A549 (cell line): ENCODE data around the gene ATP8B4. TPM values are rescaled to one million over a fixed set of nuclear protein-coding genes. Genes with fewer than 3 reads are reported as not detected.

Experiments
- ATAC-seq, 2 experiments: fragments of 200-7000 bp in 1 of 2; fragments of >200 bp in 1 of 2; cut with Nextera tagmentation in 1 of 2; cut with Tn5 transposase in 1 of 2; 3 replicates each; pipeline versions ENCODE4 v1.8.0 to v1.9.1; 2018 to 2020; ENCODE audit warnings: mild to moderate bottlenecking in 1 of 2, moderate library complexity in 1 of 2
- CTCF ChIA-PET: fragments of 300-600 bp; sonication (Branson Sonifier 250); formaldehyde crosslinking; extraction: SDS; loops from one replicate; lab custom pipeline; 2021; ENCODE audit warnings: antibody characterized with exemption, inconsistent platforms; lab: Yijun Ruan, JAX
- POLR2A ChIA-PET: fragments of 350-600 bp; formaldehyde crosslinking; extraction: SDS; loops from one replicate; lab custom pipeline; 2021; ENCODE audit warnings: antibody characterized with exemption, inconsistent platforms; lab: Yijun Ruan, JAX
- DNase-seq, 2 experiments: peaks; one replicate each; pipeline versions ENCODE4 v3.0.0 to v3.0.0-alpha.2; 2011 to 2016; ENCODE audit warnings: low read depth in 1 of 2, low spot score in 1 of 2
- FAIRE-seq: peaks from 2 replicates; lab custom pipeline; 2011; peaks lifted over from hg19 to GRCh38; lab: Jason Lieb, UNC
- H3K27ac ChIP-seq, 2 experiments: fragments of >200 bp; sonication (Bioruptor Twin); formaldehyde crosslinking; 3 replicates each; pipeline ENCODE4 v1.5.1; 2016 to 2017
- H3K4me1 ChIP-seq: fragments of >200 bp; sonication (Bioruptor Twin); formaldehyde crosslinking; 3 replicates; pipeline ENCODE4 v1.6.1; 2016
- H3K4me2 ChIP-seq: fragments of >200 bp; sonication (Bioruptor Twin); formaldehyde crosslinking; 3 replicates; pipeline ENCODE4 v1.6.1; 2016
- H3K4me3 ChIP-seq: fragments of >200 bp; sonication (Bioruptor Twin); formaldehyde crosslinking; 3 replicates; pipeline ENCODE4 v1.5.1; 2016
- H3K9me3 ChIP-seq: fragments of >200 bp; sonication (Bioruptor Twin); formaldehyde crosslinking; 3 replicates; pipeline ENCODE4 v1.6.1; 2016
- CBX8 ChIP-seq: fragments of 200-600 bp; sonication (generic); IDR thresholded peaks from 2 replicates; pipeline ENCODE4 v1.6.1; 2016
- CHD2 ChIP-seq: fragments of 150-350 bp; IDR thresholded peaks from 2 replicates; pipeline ENCODE4 v1.6.1; 2014; ENCODE audit warnings: low read length; ENCODE audit not compliant: partially characterized antibody
- ESRRA ChIP-seq: fragments of 150-350 bp; IDR thresholded peaks from 2 replicates; pipeline ENCODE4 v1.6.1; 2014; ENCODE audit warnings: mild to moderate bottlenecking, low read length, borderline replicate concordance
- GATA3 ChIP-seq: IDR thresholded peaks from 2 replicates; pipeline ENCODE4 v1.6.1; 2012; ENCODE audit warnings: borderline replicate concordance
- HMGXB4 ChIP-seq: fragments of 250-450 bp; sonication (Bioruptor Pico); IDR thresholded peaks from 2 replicates; pipeline ENCODE4 v1.5.0; 2021; ENCODE audit warnings: mild to moderate bottlenecking, moderate library complexity, borderline replicate concordance
- JUN ChIP-seq, 2 experiments: fragments of >200 bp; sonication (Bioruptor Twin); formaldehyde crosslinking; IDR thresholded peaks; 2 replicates in 1 of 2; 3 replicates in 1 of 2; pipeline ENCODE4 v1.6.1; 2016 to 2017
- KDM5A ChIP-seq: fragments of 200-600 bp; sonication (generic); IDR thresholded peaks from 2 replicates; pipeline ENCODE4 v1.6.1; 2016; ENCODE audit warnings: antibody characterized with exemption, mild to moderate bottlenecking
- MAZ ChIP-seq: fragments of 150-350 bp; IDR thresholded peaks from 2 replicates; pipeline ENCODE4 v1.6.1; 2014; ENCODE audit warnings: antibody characterized with exemption, low read depth, low read length, borderline replicate concordance
- NPAS2 ChIP-seq: fragments of 250-450 bp; sonication (Bioruptor Pico); IDR thresholded peaks from 2 replicates; pipeline ENCODE4 v1.8.0; 2022; ENCODE audit warnings: mild to moderate bottlenecking, moderate library complexity, borderline replicate concordance
- NR3C1 ChIP-seq: fragments of >200 bp; sonication (Bioruptor Twin); formaldehyde crosslinking; IDR thresholded peaks from 3 replicates; pipeline ENCODE4 v1.6.1; 2017
- RCOR1 ChIP-seq: fragments of 150-350 bp; IDR thresholded peaks from 2 replicates; pipeline ENCODE4 v1.6.1; 2014; ENCODE audit warnings: antibody characterized with exemption, low read length, low read depth
- RFX5 ChIP-seq: fragments of 450-650 bp; IDR thresholded peaks from 2 replicates; pipeline ENCODE4 v1.7.1; 2014; ENCODE audit warnings: antibody characterized with exemption, mild to moderate bottlenecking, moderate library complexity
- SMC3 ChIP-seq: fragments of >200 bp; sonication (Bioruptor Twin); formaldehyde crosslinking; IDR thresholded peaks from 3 replicates; pipeline ENCODE4 v1.6.1; 2018; ENCODE audit warnings: inconsistent platforms
- TFCP2L1 ChIP-seq: fragments of 250-450 bp; sonication (Bioruptor Pico); IDR thresholded peaks from 2 replicates; pipeline ENCODE4 v1.5.0; 2021; ENCODE audit warnings: mild to moderate bottlenecking
- USF2 ChIP-seq: fragments of 450-650 bp; IDR thresholded peaks from 2 replicates; pipeline ENCODE4 v1.6.1; 2014; ENCODE audit warnings: antibody characterized with exemption
- ZC3H11A ChIP-seq: fragments of 450-650 bp; IDR thresholded peaks from 2 replicates; pipeline ENCODE4 v1.6.1; 2014; ENCODE audit warnings: antibody characterized with exemption, mild to moderate bottlenecking
- ZFP36 ChIP-seq: fragments of 450-650 bp; IDR thresholded peaks from 2 replicates; pipeline ENCODE4 v1.6.1; 2014; ENCODE audit warnings: borderline replicate concordance; ENCODE audit not compliant: partially characterized antibody
- ZNF302 ChIP-seq: fragments of 250-450 bp; sonication (Bioruptor Pico); IDR thresholded peaks from 2 replicates; pipeline ENCODE4 v1.9.0; 2021; ENCODE audit warnings: inconsistent platforms, mild to moderate bottlenecking, moderate library complexity
- WGBS: methylation state at CpG from one replicate; pipeline ENCODE4 v1.1.6; 2017; ENCODE audit errors: missing lambda C conversion rate; 5-methylcytosine and 5-hydroxymethylcytosine counted together
- polyA plus RNA-seq, 4 experiments: library from polyadenylated mRNA; depleted of rRNA in 3 of 4; stranded (reverse); fragments of >200 nt; fragmentation: RNase III in 1 of 4; extraction: RNeasy Plus Mini Kit Qiagen cat#74134 plus additional on column Dnase treatment in 1 of 4; gene quantifications; 2 replicates in 3 of 4; 3 replicates in 1 of 4; pipeline ENCODE4 v1.2.3, GENCODE V29; 2011 to 2017
- TF ChIP-seq, protein P1 (sequence below): fragments of >200 bp; sonication (Bioruptor Twin); formaldehyde crosslinking; IDR thresholded peaks from 2 replicates; pipeline ENCODE4 v1.6.1; 2016
- TF ChIP-seq, protein P2 (sequence below): fragments of >200 bp; sonication (Bioruptor Twin); formaldehyde crosslinking; IDR thresholded peaks from 3 replicates; pipeline ENCODE4 v1.6.1; 2016

Gene ATP8B4
- polyA plus RNA-seq, 2 of the 4 experiments (the other 2 are of a cell fraction): 0.88 to 1.7 TPM

DNA sequence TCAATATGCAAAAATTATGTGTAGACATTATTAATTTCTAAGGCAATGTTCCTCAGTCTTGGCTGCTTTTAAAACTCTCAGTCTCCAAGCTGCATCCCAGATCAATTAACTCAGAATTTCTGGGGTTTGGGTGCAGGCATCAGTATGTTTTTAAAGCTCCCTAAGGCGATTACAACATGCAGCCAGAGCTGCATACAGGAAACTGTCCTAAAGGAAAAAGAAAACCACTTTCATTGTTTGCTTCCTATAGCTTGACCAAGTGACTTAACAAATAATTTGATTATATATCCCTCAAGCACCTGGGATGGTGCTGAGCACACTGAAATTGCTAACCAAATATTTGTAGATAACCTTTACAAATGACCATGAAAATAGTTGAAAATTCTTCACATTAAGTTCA is 303.5 kb downstream of the ATP8B4 start (continued):
- no peak for TF ChIP-seq RFX5

DNA sequence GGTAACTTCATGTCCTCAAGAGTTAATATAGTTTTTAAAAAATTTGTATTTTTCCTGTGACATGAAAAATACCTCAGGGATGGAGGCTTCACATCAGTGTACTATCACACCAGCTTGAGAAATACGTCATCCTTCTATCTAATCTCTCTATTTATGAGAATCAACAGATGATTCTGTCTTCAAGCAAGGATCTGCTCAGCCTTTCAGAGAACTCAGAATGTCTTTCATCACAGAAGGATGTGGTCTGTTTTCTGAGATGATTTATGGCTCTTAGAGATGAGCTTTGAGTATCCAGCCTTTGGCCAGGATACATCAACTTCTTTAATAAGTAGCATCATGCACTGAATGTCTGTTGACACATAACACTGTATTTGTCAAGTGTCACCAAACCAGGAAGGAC is 304.3 kb downstream of the ATP8B4 start:
- no peak for FAIRE-seq

DNA sequence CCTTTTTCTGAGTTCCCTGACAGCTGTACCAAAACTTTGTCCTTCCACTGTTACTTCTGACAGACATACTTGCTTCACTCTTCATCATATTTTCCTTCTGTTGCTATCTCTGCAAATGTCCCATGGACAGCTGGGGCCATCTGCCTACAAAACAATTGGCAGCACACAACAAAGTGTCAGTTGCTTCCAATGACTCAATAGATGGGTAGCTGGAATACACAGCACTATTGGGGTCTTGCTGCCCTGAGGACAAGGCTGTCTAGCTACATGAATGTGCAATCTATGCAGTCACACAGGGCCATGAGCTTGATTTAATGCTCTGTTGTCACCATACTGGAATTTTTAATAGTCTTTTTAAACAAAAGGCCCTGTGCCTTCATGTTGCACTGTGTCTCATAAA is 305.4 kb downstream of the ATP8B4 start:
- Histone ChIP-seq H3K27ac (no peak overlapping the region), H3K4me1 (peaks cover 18% of the 10 kb centered on the region), H3K9me3 (no peaks in the 10 kb centered on the region), H3K4me2 (no peak overlapping the region), H3K4me3 (no peak overlapping the region)
- ChIA-PET CTCF (no interaction called here), POLR2A (no interaction called here)
- TF ChIP-seq CHD2 (no peak), RCOR1 (no peak), SMC3 (no peak), TFCP2L1 (CRISPR knock-in tag) (no peak)
- ATAC-seq (no peak), DNase-seq (no peak), FAIRE-seq (no peak)

More for the DNA sequence above, 304.3 kb downstream of the ATP8B4 start:
- no peak overlapping the region for H3K27ac ChIP-seq
- ATAC-seq (no peak), DNase-seq (no peak)
- H3K4me2 ChIP-seq: no peak overlapping the region
- peaks cover 10% of the 10 kb centered on the region for H3K4me1 ChIP-seq
- peaks cover 9% of the 10 kb centered on the region; the same call in 2 of the 3 replicates for H3K9me3 ChIP-seq
- TF ChIP-seq, protein P1, sequence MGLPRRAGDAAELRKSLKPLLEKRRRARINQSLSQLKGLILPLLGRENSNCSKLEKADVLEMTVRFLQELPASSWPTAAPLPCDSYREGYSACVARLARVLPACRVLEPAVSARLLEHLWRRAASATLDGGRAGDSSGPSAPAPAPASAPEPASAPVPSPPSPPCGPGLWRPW: no peak
- no peak for TF ChIP-seq CBX8
- TF ChIP-seq, protein P2, sequence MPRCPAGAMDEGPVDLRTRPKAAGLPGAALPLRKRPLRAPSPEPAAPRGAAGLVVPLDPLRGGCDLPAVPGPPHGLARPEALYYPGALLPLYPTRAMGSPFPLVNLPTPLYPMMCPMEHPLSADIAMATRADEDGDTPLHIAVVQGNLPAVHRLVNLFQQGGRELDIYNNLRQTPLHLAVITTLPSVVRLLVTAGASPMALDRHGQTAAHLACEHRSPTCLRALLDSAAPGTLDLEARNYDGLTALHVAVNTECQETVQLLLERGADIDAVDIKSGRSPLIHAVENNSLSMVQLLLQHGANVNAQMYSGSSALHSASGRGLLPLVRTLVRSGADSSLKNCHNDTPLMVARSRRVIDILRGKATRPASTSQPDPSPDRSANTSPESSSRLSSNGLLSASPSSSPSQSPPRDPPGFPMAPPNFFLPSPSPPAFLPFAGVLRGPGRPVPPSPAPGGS: no peak
- no peak overlapping the region for H3K4me3 ChIP-seq
- POLR2A ChIA-PET: no interaction called here
- WGBS: 61% methylated on average over 1 of the region's 1 CpG
- CTCF ChIA-PET: no interaction called here

DNA sequence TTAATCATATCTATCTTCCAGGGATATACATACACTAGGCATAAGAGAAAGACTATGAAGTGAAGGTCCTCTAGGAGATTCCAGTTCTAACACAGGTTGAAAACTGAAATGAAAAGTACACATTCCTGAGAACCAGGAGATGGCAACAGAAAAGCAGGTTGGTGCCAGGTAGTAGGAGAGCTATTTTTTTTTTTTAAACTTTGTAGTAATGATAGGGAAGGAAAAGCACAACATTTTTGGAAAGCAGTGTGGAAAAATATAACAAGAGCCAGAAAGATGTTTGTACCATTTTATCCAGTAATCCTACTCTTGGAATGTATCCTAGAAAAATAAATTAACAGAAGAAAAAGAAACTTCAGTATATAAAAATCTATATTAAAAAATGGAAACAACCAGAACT is 308.3 kb downstream of the ATP8B4 start:
- CTCF ChIA-PET: interaction anchor here (1.2 kb wide), 1 partner anchor 22 kb away, joined by 4 read pairs; no protein-coding TSS in a partner anchor
- POLR2A ChIA-PET: no interaction called here
- Histone ChIP-seq H3K4me1 (peaks cover 18% of the 10 kb centered on the region), H3K4me2 (no peak overlapping the region), H3K9me3 (0 out of 3 replicates have a peak, but pooled peaks cover 2% of the 10 kb centered on the region), H3K27ac (peak overlapping the region; percentile 8 to 22; a peak in 2 of 6 replicates), H3K4me3 (no peak overlapping the region)
- FAIRE-seq (no peak), ATAC-seq (no peak), DNase-seq (no peak)
- no peak for TF ChIP-seq HMGXB4 (CRISPR knock-in tag)
- TF ChIP-seq SMC3: no peak
- TF ChIP-seq ZC3H11A: no peak
- TF ChIP-seq KDM5A: no peak
- no peak for TF ChIP-seq JUN (IDR thresholded peaks at IDR 0.05)
- TF ChIP-seq NPAS2 (CRISPR knock-in tag): no peak
- TF ChIP-seq, protein P1: no peak
- no peak for TF ChIP-seq NR3C1
- no peak for TF ChIP-seq USF2
- no peak for TF ChIP-seq MAZ
- no peak for TF ChIP-seq ESRRA
- no peak for TF ChIP-seq RCOR1
- no peak for TF ChIP-seq GATA3
- TF ChIP-seq ZNF302 (CRISPR knock-in tag): no peak
- no peak for TF ChIP-seq ZFP36
